ENCODE measurements around the gene INPPL1.

DNA sequence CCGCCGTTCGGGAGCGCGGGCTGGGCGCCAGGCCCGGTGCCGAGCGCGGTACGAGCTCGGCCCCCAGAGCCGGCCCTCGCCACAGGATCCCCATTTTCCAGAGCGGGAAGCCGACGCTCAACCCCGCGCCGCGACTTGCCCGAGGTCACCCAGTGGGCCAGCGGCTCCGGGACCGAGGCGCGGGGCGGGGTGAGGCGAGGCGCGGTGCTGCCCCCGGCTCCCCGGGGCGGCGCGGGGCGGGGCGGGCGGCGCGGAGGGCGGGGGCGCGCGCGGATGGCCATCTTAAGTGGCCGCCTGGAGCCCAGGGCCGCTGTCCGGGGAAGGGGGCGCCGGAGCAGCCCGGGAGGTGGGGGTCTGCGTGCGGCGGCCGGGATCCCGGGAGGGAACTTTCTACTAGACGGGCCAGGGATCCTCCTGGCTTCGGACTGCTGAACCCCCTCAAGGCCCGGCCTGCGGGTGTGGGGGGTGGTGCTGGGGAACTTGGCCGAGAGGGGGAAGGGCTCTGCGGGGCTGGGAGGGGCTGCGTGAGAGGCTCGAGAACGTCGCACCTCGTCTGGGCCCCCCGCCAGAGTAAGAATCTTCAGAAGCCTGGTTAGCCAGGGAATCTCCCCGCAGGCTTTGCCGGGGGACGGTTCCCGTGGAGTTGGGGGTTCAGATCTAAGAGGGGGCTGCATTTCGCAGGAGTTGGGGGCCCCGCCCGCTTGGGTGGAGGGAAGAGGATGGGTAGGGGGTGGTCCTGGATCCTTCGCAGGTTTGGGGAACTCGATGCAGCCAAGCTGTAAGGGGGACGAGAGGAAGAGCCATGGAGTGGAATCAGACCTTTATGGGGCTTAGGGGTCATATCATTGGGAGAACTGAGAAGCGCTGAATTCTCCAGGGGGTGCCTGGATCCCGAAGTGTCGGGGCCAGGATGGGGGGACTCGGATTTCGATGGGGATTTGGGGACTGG, 678 bp upstream of the INPPL1 start:
- TF ChIP-seq CTCF (IDR thresholded peaks at IDR 0.05; ENCODE audit: insufficient read depth, low read length) = no peak
- no peak for TF ChIP-seq POLR2AphosphoS5 (IDR thresholded peaks at IDR 0.05; ENCODE audit: low read depth)
- TF ChIP-seq, protein P1, sequence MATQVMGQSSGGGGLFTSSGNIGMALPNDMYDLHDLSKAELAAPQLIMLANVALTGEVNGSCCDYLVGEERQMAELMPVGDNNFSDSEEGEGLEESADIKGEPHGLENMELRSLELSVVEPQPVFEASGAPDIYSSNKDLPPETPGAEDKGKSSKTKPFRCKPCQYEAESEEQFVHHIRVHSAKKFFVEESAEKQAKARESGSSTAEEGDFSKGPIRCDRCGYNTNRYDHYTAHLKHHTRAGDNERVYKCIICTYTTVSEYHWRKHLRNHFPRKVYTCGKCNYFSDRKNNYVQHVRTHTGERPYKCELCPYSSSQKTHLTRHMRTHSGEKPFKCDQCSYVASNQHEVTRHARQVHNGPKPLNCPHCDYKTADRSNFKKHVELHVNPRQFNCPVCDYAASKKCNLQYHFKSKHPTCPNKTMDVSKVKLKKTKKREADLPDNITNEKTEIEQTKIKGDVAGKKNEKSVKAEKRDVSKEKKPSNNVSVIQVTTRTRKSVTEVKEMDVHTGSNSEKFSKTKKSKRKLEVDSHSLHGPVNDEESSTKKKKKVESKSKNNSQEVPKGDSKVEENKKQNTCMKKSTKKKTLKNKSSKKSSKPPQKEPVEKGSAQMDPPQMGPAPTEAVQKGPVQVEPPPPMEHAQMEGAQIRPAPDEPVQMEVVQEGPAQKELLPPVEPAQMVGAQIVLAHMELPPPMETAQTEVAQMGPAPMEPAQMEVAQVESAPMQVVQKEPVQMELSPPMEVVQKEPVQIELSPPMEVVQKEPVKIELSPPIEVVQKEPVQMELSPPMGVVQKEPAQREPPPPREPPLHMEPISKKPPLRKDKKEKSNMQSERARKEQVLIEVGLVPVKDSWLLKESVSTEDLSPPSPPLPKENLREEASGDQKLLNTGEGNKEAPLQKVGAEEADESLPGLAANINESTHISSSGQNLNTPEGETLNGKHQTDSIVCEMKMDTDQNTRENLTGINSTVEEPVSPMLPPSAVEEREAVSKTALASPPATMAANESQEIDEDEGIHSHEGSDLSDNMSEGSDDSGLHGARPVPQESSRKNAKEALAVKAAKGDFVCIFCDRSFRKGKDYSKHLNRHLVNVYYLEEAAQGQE (IDR thresholded peaks at IDR 0.05; ENCODE audit: insufficient replicate concordance, low read depth) = no peak
